OCI-M1 (cell line): ENCODE results near the gene FAM221B.

Source experiments
- DNase-seq: peaks from one replicate; lab custom pipeline; 2025; lab: John Stamatoyannopoulos, UW

Gene FAM221B

DNA sequence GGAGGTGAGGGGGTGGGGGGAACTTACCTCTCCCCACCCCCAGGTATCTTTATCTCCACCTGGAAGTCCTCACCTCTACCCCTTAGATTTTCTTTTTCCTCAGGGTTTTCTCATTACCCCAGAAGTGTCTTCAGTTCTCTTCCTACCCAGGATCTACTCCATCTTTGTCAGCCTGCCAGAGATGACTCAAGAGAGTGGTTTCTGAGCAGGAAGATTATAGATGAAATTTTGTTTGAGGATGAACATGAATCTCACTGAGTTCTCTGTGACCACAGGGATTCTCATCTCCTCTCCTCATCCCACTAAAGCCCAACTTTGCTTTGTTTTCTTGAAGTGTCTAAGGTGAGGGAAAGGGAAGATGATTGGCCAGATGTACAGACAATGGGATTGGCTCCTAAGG, 8.5 kb downstream of the FAM221B start:
- peak; percentile 21 for DNase-seq

GRCh38 chr9:35818341-35818740, 10.2 kb downstream of the FAM221B start:
- no peak for DNase-seq

GRCh38 chr9:35816708-35817107, 11.8 kb downstream of the FAM221B start:
- DNase-seq: no peak

DNA sequence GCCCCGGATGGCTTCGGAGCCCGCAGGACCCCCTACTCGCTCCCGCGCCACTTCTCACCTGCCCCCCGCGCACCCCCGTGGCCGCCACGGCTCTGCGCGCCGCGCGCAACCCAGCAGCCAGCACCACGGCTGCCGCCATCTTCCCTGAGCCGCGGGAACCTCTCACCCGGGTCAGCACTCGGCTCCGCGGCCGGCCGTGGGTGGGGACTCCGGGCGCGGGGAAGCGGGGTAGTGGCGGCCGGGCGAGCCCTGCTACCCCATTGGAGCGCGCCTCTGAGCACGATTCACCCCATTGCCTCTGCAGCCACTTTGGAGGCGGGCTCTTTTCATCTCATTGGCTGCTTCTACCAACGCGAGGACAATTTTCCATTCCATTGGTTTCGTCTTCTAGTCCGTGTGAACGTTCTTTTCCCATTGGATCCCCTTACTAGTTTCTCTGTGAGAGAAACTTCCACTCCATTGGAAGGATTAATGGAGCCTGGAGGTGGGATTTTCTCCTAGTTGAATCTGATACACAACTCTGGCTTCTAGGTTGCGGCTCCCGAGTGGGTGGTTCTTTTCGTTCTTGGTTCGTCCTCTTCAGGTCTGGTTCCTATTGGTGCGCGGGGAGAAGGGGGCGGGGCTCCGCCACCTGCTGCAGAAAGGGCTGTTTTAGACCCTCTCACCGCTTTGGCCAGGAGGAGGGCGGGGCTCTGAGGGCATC, 13.5 kb downstream of the FAM221B start, which contains the start of gene HINT2:
Gene HINT2 (minus strand): TSS at position 202 of the 703 bp plus-strand sequence. CDS start 63 bp downstream, at position 139.
- peak; percentile 99 for DNase-seq

- DNase-seq: peak; percentile 85
Measured at GRCh38 chr9:35814106-35814840, 14.3 kb downstream of the FAM221B start.

DNA sequence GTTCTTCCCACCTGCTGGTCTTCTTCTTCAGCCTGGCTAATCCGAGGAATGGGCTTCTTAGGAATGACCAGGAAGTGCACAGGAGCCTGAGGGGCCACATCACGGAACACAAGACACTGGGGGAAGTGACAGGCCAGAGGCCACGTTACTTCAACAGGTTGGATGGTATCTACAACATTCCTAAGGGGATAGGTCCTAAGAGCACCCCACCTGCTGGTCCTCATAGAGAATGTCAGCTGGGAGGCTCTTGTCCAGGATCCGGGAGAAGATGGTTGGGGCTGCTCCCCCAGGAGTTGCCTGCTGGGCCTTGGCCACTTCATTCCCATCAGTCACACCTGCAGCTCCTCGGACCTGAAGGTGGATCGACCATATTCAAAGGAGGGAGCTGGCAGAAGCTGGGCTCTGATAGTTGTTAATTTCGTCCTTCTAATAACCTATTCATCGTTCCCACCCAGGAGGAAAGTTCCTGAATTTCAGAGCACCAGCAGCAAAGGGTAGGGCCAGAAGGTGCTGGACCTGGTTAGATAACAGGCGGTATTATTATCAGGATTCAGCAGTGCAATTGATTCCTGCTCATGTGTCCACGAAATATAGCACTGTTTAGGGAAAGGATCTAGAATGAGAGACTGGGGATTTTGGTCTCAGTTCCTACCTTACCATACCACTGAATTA, 15.0 kb downstream of the FAM221B start:
- peak; percentile 58 for DNase-seq

DNA sequence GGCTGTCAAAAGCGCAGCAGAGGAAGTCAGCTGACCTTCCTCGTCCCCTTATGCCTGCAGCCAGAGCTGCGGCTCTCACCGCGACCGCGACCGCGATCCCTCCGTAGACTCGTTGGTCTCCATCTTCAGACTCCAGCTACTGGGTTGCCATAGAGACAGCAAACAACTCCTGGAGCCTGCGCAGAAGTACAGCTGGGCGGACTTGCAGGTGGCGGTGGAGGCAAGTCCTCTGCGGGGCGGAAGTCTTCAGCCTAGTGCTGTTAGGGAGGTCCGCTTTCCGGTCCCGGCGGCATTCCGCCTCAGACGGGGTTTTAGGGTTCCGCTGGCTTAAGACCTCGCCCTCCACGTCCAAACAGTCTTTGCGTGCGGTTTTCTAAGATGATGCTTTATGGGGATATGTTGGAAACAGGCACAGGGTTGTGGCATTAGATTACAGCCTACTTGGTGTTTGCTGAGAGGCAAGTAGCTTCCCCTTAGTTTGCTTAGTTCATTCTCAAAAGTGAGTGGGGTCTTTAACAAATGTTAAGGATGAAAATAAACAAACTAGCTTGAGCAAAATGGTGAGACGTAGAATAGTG, 16.4 kb downstream of the FAM221B start, which contains the start of gene SPAG8:
Gene SPAG8 (minus strand): TSS at position 238 of the 578 bp plus-strand sequence. CDS start 115 bp downstream, at position 123.
- DNase-seq: peak; percentile 97

DNA sequence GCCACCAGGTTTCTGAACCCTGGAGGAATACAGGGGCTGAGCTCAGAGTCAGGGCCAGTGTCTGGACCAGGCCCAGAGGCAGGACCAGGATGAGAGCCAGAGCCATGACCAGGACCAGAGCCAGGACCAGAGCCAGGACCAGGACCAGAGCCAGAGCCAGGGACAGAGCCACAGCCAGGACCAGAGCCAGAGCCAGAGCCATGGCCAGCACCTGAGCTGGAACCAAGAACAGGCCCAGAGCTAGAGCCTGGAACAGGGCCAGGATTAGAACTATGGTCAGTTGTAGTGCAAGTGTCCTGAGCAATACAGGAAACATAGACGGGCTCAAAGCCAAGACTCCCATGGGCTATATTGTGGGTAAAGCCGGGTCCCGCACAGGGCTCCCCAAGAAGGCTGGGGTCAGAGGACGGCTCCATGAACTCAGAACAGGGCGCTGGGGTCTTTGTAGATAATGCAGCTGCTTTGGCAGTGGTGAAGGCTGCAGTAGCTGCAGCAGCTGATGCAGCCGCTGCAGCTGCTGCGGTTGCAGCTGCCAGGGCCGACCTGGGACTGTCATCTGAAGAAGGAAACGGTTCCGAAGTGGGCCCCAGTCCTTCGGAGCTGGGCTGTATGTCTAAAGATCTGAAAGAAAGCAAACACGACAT, 17.0 kb downstream of the FAM221B start:
- DNase-seq: no peak

GRCh38 chr9:35810122-35810521, 18.4 kb downstream of the FAM221B start:
- DNase-seq: no peak

DNA sequence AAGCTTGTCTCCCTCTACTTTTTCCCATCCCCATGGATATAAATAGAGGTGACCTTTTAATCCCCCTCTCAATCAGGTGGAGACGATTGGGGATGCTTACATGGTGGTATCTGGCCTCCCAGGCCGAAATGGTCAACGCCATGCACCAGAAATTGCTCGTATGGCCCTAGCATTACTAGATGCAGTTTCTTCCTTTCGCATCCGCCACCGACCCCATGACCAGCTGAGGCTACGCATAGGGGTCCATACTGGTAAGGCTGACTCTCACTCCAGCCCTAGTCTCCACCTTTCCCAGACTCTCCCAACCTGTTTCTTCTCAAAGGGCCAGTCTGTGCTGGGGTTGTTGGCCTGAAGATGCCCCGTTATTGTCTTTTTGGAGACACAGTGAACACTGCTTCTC, 20.1 kb downstream of the FAM221B start:
- DNase-seq: no peak

- no peak for DNase-seq
Measured at GRCh38 chr9:35806101-35806500, 22.4 kb downstream of the FAM221B start.

DNA sequence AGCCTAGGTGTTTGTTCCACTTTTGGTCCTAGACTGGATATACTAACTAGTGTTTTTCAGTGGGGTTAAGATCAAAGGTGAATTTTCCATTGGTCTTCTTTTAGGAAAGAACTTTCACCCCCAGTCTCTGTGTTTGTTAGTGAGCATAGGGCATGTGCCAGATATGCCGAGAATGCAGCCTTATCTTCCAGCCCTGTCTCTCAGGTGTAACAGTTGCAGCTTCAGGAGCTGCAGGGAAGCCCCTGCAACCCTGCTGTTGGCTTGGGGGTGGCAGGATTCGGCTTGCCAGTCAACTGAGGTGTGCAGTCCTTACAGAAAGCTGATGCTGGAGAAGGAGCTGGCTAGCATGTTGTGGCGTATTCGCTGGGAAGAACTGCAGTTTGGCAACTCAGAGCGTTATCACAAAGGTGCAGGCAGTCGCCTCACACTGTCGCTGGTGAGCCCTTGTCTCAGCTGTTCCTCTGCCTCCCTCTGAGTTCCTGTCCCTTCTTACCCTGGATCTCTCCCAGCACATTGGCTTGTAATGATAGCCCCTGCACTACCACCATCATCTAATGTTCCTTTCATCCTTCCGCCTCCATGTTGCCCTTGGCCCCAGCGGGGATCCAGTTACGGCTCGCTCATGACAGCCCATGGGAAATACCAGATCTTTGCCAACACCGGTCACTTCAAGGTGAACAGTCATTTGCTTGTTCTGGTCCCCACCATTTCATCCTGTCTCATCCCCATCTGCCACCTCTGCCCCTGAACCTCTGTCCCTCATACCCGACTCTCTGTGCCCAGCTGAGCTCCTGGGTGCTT, 27.0 kb downstream of the FAM221B start:
- no peak for DNase-seq

GRCh38 chr9:35800530-35800929, 28.0 kb downstream of the FAM221B start:
- DNase-seq: no peak

GRCh38 chr9:35798658-35799374, 29.7 kb downstream of the FAM221B start:
- peak; percentile 25 for DNase-seq

- DNase-seq: no peak
Measured at GRCh38 chr9:35797311-35798109, 31.0 kb downstream of the FAM221B start.

GRCh38 chr9:35795695-35796094, 32.8 kb downstream of the FAM221B start:
- DNase-seq: no peak

GRCh38 chr9:35793461-35793860, 35.1 kb downstream of the FAM221B start:
- DNase-seq: no peak

DNA sequence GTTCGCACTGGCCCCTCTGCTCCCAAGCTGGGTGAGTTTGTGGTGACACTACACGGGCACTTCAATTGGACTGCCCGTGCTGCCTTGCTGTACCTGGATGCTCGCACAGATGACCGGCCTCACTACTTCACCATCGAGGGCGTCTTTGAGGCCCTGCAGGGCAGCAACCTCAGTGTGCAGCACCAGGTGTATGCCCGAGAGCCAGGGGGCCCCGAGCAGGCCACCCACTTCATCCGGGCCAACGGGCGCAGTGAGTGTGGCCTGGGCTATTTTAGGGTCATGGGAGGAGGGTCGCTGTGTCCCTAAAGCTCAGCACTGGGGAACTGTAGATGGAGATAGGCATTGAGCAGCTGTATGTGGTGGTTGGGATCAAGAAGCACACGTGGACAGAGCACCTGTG, 35.7 kb downstream of the FAM221B start:
- no peak for DNase-seq

DNA sequence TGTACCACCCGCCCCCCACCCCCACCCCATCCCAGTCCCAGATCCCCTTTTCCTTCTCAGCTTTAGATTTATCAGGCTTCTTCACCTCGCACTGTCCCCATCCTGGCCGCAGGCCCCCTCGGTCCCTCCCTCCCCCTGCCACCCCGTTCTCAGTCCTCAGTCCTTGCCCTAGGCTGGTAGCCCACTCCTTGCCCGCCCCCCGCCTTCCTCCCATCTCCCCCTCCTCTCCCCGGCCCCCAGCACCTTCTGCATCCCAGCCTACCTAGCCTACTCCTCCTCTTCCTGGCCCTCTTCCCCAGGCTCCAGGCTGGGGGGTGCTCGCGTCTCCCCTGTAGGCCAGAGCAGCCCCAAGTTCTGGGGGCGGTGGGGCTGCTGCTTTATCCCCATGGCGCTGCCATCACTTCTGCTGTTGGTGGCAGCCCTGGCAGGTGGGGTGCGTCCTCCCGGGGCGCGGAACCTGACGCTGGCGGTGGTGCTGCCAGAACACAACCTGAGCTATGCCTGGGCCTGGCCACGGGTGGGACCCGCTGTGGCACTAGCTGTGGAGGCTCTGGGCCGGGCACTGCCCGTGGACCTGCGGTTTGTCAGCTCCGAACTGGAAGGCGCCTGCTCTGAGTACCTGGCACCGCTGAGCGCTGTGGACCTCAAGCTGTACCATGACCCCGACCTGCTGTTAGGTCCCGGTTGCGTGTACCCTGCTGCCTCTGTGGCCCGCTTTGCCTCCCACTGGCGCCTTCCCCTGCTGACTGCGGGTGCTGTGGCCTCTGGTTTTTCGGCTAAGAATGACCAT, 36.3 kb downstream of the FAM221B start:
- DNase-seq: no peak
